GM23338 (cell line): ENCODE data around the gene ZPBP. TPM values are rescaled to one million over a fixed set of nuclear protein-coding genes. Genes with fewer than 3 reads are reported as not detected.

Source experiments
- ATAC-seq: fragments of 200-7000 bp; cut with Tn5 transposase; 3 replicates; pipeline ENCODE4 v1.9.1; 2020
- DNase-seq: peaks from one replicate; pipeline ENCODE4 v3.0.0-alpha.2; 2015; ENCODE audit warnings: low spot score
- H2AFZ ChIP-seq: fragments of 200-600 bp; sonication (generic); 2 replicates; pipeline ENCODE4 v1.8.0; 2016; ENCODE audit warnings: antibody characterized with exemption, mild to moderate bottlenecking, moderate library complexity
- H3F3A ChIP-seq: fragments of 200-600 bp; sonication (generic); replicated peaks from 2 replicates; pipeline ENCODE4 v1.8.0; 2017; ENCODE audit warnings: antibody characterized with exemption, mixed run types, low read depth
- H3K27ac ChIP-seq: fragments of 200-600 bp; sonication (generic); 2 replicates; pipeline ENCODE4 v1.6.1; 2016; ENCODE audit warnings: low read depth
- H3K27me3 ChIP-seq: fragments of 200-600 bp; sonication (generic); 2 replicates; pipeline ENCODE4 v1.8.0; 2016; ENCODE audit warnings: mild to moderate bottlenecking, mixed run types, moderate library complexity; ENCODE audit not compliant: insufficient read depth
- H3K36me3 ChIP-seq: fragments of 200-600 bp; sonication (generic); 2 replicates; pipeline ENCODE4 v1.8.0; 2016; ENCODE audit warnings: mild to moderate bottlenecking; ENCODE audit not compliant: insufficient read depth
- H3K4me1 ChIP-seq: fragments of 200-600 bp; sonication (generic); 2 replicates; pipeline ENCODE4 v1.8.0; 2016; ENCODE audit warnings: mild to moderate bottlenecking, moderate library complexity; ENCODE audit not compliant: insufficient read depth
- H3K4me2 ChIP-seq: fragments of 200-600 bp; sonication (generic); 2 replicates; pipeline ENCODE4 v1.7.1; 2017; ENCODE audit warnings: mixed run types
- H3K4me3 ChIP-seq: fragments of 200-600 bp; sonication (generic); 2 replicates; pipeline ENCODE4 v1.6.1; 2016; ENCODE audit warnings: mixed run types
- H3K79me2 ChIP-seq: fragments of 200-600 bp; sonication (generic); replicated peaks from 2 replicates; pipeline ENCODE4 v1.8.0; 2017; ENCODE audit warnings: mild to moderate bottlenecking; ENCODE audit not compliant: insufficient read depth
- H3K9me2 ChIP-seq: fragments of 200-600 bp; sonication (generic); 2 replicates; pipeline ENCODE4 v1.8.0; 2017; ENCODE audit not compliant: insufficient read depth
- H4K20me1 ChIP-seq: fragments of 200-600 bp; sonication (generic); replicated peaks from 2 replicates; pipeline ENCODE4 v1.8.0; 2017; ENCODE audit warnings: mild to moderate bottlenecking; ENCODE audit not compliant: insufficient read depth
- H3K27ac Mint-ChIP-seq: 2 replicates; pipeline ENCODE4 v1.8.0; 2020; ENCODE audit warnings: inconsistent platforms, mild to moderate bottlenecking, moderate library complexity, mixed read lengths
- H3K27me3 Mint-ChIP-seq: 3 replicates; pipeline ENCODE4 v1.8.0; 2022; ENCODE audit warnings: low read depth, mild to moderate bottlenecking, moderate library complexity, mixed read lengths, inconsistent platforms; ENCODE audit not compliant: insufficient read depth, poor library complexity
- H3K36me3 Mint-ChIP-seq: 3 replicates; pipeline ENCODE4 v1.8.0; 2021; ENCODE audit warnings: low read depth, mild to moderate bottlenecking, inconsistent platforms, moderate library complexity, mixed read lengths
- H3K4me1 Mint-ChIP-seq: 3 replicates; pipeline ENCODE4 v1.8.0; 2020; ENCODE audit warnings: mild to moderate bottlenecking, inconsistent platforms, mixed read lengths
- H3K4me3 Mint-ChIP-seq: 3 replicates; pipeline ENCODE4 v1.8.0; 2021; ENCODE audit warnings: moderate library complexity, mild to moderate bottlenecking, inconsistent platforms, mixed read lengths
- H3K9me3 Mint-ChIP-seq: 3 replicates; pipeline ENCODE4 v1.8.0; 2020; ENCODE audit warnings: moderate library complexity, mild to moderate bottlenecking, inconsistent platforms, mixed read lengths
- CREB1 ChIP-seq: fragments of 250-450 bp; sonication (Bioruptor Pico); IDR thresholded peaks from 2 replicates; pipeline ENCODE4 v1.5.0; 2020; ENCODE audit warnings: low read depth, mild to moderate bottlenecking, moderate library complexity
- CTCF ChIP-seq, 2 experiments: fragments of 200-600 bp in 1 of 2; sonication (generic) in 1 of 2; conservative IDR thresholded peaks; 2 replicates each; pipeline versions ENCODE4 v1.5.1 to v1.6.1; 2016 to 2017; ENCODE audit warnings: antibody characterized with exemption in 2 of 2, low read depth in 2 of 2, mild to moderate bottlenecking in 2 of 2, moderate library complexity in 1 of 2
- ETS1 ChIP-seq: IDR thresholded peaks from 2 replicates; pipeline ENCODE4 v1.6.1; 2016; ENCODE audit warnings: antibody characterized with exemption
- EZH2 ChIP-seq: fragments of 200-600 bp; sonication (generic); IDR thresholded peaks from one replicate; pipeline ENCODE4 v1.8.0; 2017; ENCODE audit warnings: antibody characterized with exemption, mild to moderate bottlenecking, low read depth; ENCODE audit not compliant: unreplicated experiment
- EZH2phosphoT487 ChIP-seq: fragments of 200-600 bp; sonication (generic); IDR thresholded peaks from one replicate; pipeline ENCODE4 v1.8.1; 2018; ENCODE audit warnings: antibody characterized with exemption; ENCODE audit not compliant: unreplicated experiment
- JUNB ChIP-seq: IDR thresholded peaks from one replicate; pipeline ENCODE4 v1.6.1; 2016; ENCODE audit warnings: antibody characterized with exemption; ENCODE audit not compliant: unreplicated experiment
- NANOG ChIP-seq: IDR thresholded peaks from 2 replicates; pipeline ENCODE4 v1.6.1; 2016; ENCODE audit warnings: antibody characterized with exemption, borderline replicate concordance
- POLR2AphosphoS5 ChIP-seq: IDR thresholded peaks from 2 replicates; pipeline ENCODE4 v1.6.1; 2016; ENCODE audit warnings: antibody characterized with exemption, low read depth
- REST ChIP-seq: IDR thresholded peaks from one replicate; pipeline ENCODE4 v1.6.1; 2018; ENCODE audit warnings: antibody characterized with exemption; ENCODE audit not compliant: unreplicated experiment
- STAT1 ChIP-seq: IDR thresholded peaks from one replicate; pipeline ENCODE4 v1.6.1; 2016; ENCODE audit warnings: antibody characterized with exemption; ENCODE audit not compliant: unreplicated experiment
- ZNF114 ChIP-seq: fragments of 250-450 bp; sonication (Bioruptor Pico); IDR thresholded peaks from 2 replicates; pipeline ENCODE4 v1.5.0; 2020; ENCODE audit warnings: mild to moderate bottlenecking, moderate library complexity
- ZNF331 ChIP-seq: fragments of 250-450 bp; sonication (Bioruptor Pico); IDR thresholded peaks from 2 replicates; pipeline ENCODE4 v1.5.0; 2020; ENCODE audit warnings: low read depth, mild to moderate bottlenecking, moderate library complexity
- ZNF462 ChIP-seq: fragments of 250-450 bp; sonication (Bioruptor Pico); IDR thresholded peaks from 2 replicates; pipeline ENCODE4 v1.5.0; 2020; ENCODE audit warnings: mild to moderate bottlenecking, moderate library complexity
- polyA plus RNA-seq: library from polyadenylated mRNA; unstranded; fragments of >200 nt; fragmentation: Nextera tagmentation; extraction: Ambion mirVana; gene quantifications from 2 replicates; pipeline ENCODE4 v1.2.1, GENCODE V29; 2016
- total RNA-seq: library from RNA; depleted of rRNA; stranded (reverse); fragments of >200 nt; shearing (Covaris generic); gene quantifications from 2 replicates; pipeline ENCODE4 v1.2.3, GENCODE V29; 2014

The ZPBP gene
- total and polyA plus RNA-seq, 2 experiments from 2014 or later, result not detected

- H2AFZ ChIP-seq, result no peak overlapping the region
- no peak overlapping the region for H3K4me2 ChIP-seq
- no peaks in the 10 kb centered on the region for H3K4me1 ChIP-seq
- H3K27me3 ChIP-seq, result no peaks in the 10 kb centered on the region
- Mint-ChIP-seq H3K27ac (no peak overlapping the region), H3K36me3 (peaks cover 41% of the 10 kb centered on the region), H3K4me1 (no peaks in the 10 kb centered on the region), H3K27me3 (no peaks in the 10 kb centered on the region), H3K4me3 (no peak overlapping the region), H3K9me3 (peaks cover 56% of the 10 kb centered on the region)
- no peaks in the 10 kb centered on the region for H3K79me2 ChIP-seq
- H3K4me3 ChIP-seq, result no peak overlapping the region
- no peak for TF ChIP-seq POLR2AphosphoS5
- TF ChIP-seq ZNF462 (CRISPR knock-in tag), result no peak
- no peak for TF ChIP-seq EZH2phosphoT487
- no peak for TF ChIP-seq ZNF331
- TF ChIP-seq ZNF114, result no peak
- no peak for TF ChIP-seq JUNB
- no peak for TF ChIP-seq STAT1
- no peak for TF ChIP-seq NANOG
- TF ChIP-seq REST, result no peak
- no peak for TF ChIP-seq CTCF (conservative IDR thresholded peaks at IDR 0.05; ENCODE audit: low read depth in 2 of 2)
- TF ChIP-seq ETS1, result no peak
- no peak for TF ChIP-seq CREB1 (CRISPR knock-in tag)
- TF ChIP-seq EZH2, result no peak
- ATAC-seq (no peak), DNase-seq (no peak)
- no peaks in the 10 kb centered on the region for H3K9me2 ChIP-seq
- no peaks in the 10 kb centered on the region for H3F3A ChIP-seq
- no peaks in the 10 kb centered on the region for H4K20me1 ChIP-seq
- peaks cover 10% of the 10 kb centered on the region; the same call in 1 of the 2 replicates for H3K36me3 ChIP-seq
- no peak overlapping the region for H3K27ac ChIP-seq
Observed at GRCh38 chr7:49986191-49986590, 106.9 kb downstream of the ZPBP start.
